Neutrophil (primary cell): ENCODE measurements around the gene ITIH1.

Source experiments
- H3K27ac ChIP-seq: fragments of 200-600 bp; sonication (generic); 2 replicates; pipeline ENCODE4 v1.5.1; 2016; ENCODE audit warnings: mild to moderate bottlenecking, moderate library complexity
- H3K27me3 ChIP-seq: fragments of 200-600 bp; sonication (generic); 2 replicates; pipeline ENCODE4 v1.6.0; 2016; ENCODE audit warnings: mild to moderate bottlenecking
- H3K36me3 ChIP-seq: fragments of 200-600 bp; sonication (generic); 2 replicates; pipeline ENCODE4 v1.5.1; 2017
- H3K4me1 ChIP-seq, 2 experiments: fragments of 200-600 bp in 1 of 2; sonication (generic) in 1 of 2; 1 replicate in 1 of 2; 2 replicates in 1 of 2; pipeline versions ENCODE4 v1.5.1 to v1.6.1; 2013 to 2016; ENCODE audit warnings: low read depth in 1 of 2, low read length in 1 of 2, mild to moderate bottlenecking in 1 of 2, moderate library complexity in 1 of 2; ENCODE audit not compliant: control insufficient read depth in 1 of 2, insufficient read depth in 1 of 2
- H3K4me3 ChIP-seq, 2 experiments: fragments of 200-600 bp in 1 of 2; sonication (generic) in 1 of 2; 1 replicate in 1 of 2; 2 replicates in 1 of 2; pipeline ENCODE4 v1.5.1; 2013 to 2016; ENCODE audit warnings: low read depth in 1 of 2, low read length in 1 of 2, mild to moderate bottlenecking in 1 of 2, moderate library complexity in 1 of 2
- H3K9me3 ChIP-seq: fragments of 200-600 bp; sonication (generic); 2 replicates; pipeline ENCODE4 v1.5.1; 2016
- TF ChIP-seq, protein P1 (sequence below): fragments of 200-600 bp; sonication (generic); IDR thresholded peaks from 2 replicates; pipeline ENCODE4 v1.5.1; 2016; ENCODE audit warnings: antibody characterized with exemption

ITIH1 gene

GRCh38 chr3:52838561-52839267, 61.3 kb downstream of the ITIH1 start:
- peaks cover 22% of the 10 kb centered on the region in 2 experiments for H3K4me1 ChIP-seq

GRCh38 chr3:52839268-52839575, 61.8 kb downstream of the ITIH1 start:
- Histone ChIP-seq H3K9me3 (no peaks in the 10 kb centered on the region), H3K27ac (no peak overlapping the region), H3K36me3 (peaks cover 75% of the 10 kb centered on the region), H3K4me3 (no peak overlapping the region), H3K4me1 (peaks cover 27% of the 10 kb centered on the region in 2 experiments), H3K27me3 (no peaks in the 10 kb centered on the region)
- TF ChIP-seq, protein P1, sequence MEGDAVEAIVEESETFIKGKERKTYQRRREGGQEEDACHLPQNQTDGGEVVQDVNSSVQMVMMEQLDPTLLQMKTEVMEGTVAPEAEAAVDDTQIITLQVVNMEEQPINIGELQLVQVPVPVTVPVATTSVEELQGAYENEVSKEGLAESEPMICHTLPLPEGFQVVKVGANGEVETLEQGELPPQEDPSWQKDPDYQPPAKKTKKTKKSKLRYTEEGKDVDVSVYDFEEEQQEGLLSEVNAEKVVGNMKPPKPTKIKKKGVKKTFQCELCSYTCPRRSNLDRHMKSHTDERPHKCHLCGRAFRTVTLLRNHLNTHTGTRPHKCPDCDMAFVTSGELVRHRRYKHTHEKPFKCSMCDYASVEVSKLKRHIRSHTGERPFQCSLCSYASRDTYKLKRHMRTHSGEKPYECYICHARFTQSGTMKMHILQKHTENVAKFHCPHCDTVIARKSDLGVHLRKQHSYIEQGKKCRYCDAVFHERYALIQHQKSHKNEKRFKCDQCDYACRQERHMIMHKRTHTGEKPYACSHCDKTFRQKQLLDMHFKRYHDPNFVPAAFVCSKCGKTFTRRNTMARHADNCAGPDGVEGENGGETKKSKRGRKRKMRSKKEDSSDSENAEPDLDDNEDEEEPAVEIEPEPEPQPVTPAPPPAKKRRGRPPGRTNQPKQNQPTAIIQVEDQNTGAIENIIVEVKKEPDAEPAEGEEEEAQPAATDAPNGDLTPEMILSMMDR: no peak

More at GRCh38 chr3:52838561-52839267, 61.3 kb downstream of the ITIH1 start:
- Histone ChIP-seq H3K27me3 (no peaks in the 10 kb centered on the region), H3K9me3 (no peaks in the 10 kb centered on the region), H3K27ac (no peak overlapping the region), H3K36me3 (peaks cover 81% of the 10 kb centered on the region), H3K4me3 (no peak overlapping the region)
- TF ChIP-seq, protein P1: no peak

DNA sequence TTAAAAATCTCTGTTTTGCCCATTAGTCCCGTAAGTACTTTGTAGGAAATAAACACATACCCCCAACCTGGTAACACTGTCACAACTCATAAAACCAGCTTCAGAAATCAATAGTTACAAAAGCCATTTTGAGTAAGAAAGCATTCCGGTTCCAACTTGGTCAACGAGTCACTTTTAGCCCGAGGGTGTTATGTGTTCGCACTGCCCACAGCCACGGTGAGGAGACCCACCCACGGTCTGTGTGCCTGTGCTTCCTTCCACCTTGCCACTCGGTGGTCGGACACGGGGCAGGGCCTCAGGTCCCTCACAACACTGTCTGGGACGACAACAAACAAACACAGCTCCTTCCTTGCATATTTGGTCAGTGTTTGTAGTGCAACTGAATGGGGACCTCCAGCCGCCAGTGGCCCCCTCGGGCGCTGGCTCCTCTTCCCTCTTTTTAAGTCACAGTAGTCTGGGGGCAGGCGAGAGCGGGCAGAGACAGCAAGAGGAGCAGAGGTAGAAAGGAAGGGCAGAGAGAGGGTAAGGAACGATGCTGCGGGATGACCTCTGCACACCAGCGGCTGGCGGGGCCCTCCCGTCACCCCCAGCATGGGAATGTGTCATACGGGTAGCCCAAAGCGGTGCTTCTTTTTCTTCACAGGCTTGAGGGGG, 62.6 kb downstream of the ITIH1 start:
- no peak overlapping the region for H3K27ac ChIP-seq
- H3K4me1 ChIP-seq: peaks cover 35% of the 10 kb centered on the region in 2 experiments
- no peak overlapping the region for H3K4me3 ChIP-seq
- H3K27me3 ChIP-seq: no peaks in the 10 kb centered on the region
- TF ChIP-seq, protein P1: no peak
- H3K36me3 ChIP-seq: peaks cover 67% of the 10 kb centered on the region
- no peaks in the 10 kb centered on the region for H3K9me3 ChIP-seq

GRCh38 chr3:52841211-52841980, 64.0 kb downstream of the ITIH1 start:
- Histone ChIP-seq H3K9me3 (no peaks in the 10 kb centered on the region), H3K36me3 (peaks cover 54% of the 10 kb centered on the region), H3K4me3 (no peak overlapping the region), H3K27me3 (no peaks in the 10 kb centered on the region), H3K27ac (peak overlapping the region; percentile 85), H3K4me1 (peaks cover 49% of the 10 kb centered on the region in 2 experiments)
- TF ChIP-seq, protein P1: no peak
